ENCODE measurements around the gene ATAD3C. TPM values are rescaled to one million over a fixed set of nuclear protein-coding genes. Genes with fewer than 3 reads are reported as not detected.

Gene ATAD3C
- polyA plus RNA-seq, 1 donor (not counting 4 experiments of a cell fraction or from before 2014, with no cell fraction given) = 0.39 TPM

GRCh38 chr1:1423245-1423597, 26.3 kb upstream of the ATAD3C start:
- DNase-seq (ENCODE audit: low read depth, low spot score) = no peak
- Histone ChIP-seq H3K9me1 (ENCODE audit: control insufficient read depth, extremely low read depth, insufficient read depth, low read length) (no peaks in the 10 kb centered on the region), H3K79me2 (ENCODE audit: control insufficient read depth, insufficient read depth, low read length) (no peaks in the 10 kb centered on the region), H3K4me1 (ENCODE audit: control insufficient read depth, extremely low read depth, insufficient read depth, low read length) (peaks cover 30% of the 10 kb centered on the region), H3K4me2 (ENCODE audit: control insufficient read depth, extremely low read depth, insufficient read depth, low read depth, low read length) (no peak overlapping the region), H2AFZ (ENCODE audit: control insufficient read depth, low read length) (no peak overlapping the region), H3K4me3 (ENCODE audit: control insufficient read depth in 2 of 3, extremely low read depth in 1 of 3, insufficient read depth in 2 of 3, low read depth in 1 of 3, low read length in 3 of 3) (no peak overlapping the region), H3K36me3 (ENCODE audit: control insufficient read depth in 2 of 2, extremely low read depth in 1 of 2, insufficient read depth in 2 of 2, low read length in 2 of 2) (no peaks in the 10 kb centered on the region), H3K27ac (ENCODE audit: control insufficient read depth, insufficient read depth, low read length) (no peak overlapping the region), H3K9me3 (ENCODE audit: control insufficient read depth, low read depth, low read length) (no peaks in the 10 kb centered on the region), H4K20me1 (ENCODE audit: control insufficient read depth, extremely low read depth, insufficient read depth, low read length) (no peaks in the 10 kb centered on the region), H3K9ac (ENCODE audit: control insufficient read depth, extremely low read depth, insufficient read depth, low read length) (no peak overlapping the region), H3K27me3 (ENCODE audit: control insufficient read depth, extremely low read depth, insufficient read depth, low read length) (no peaks in the 10 kb centered on the region)
- no peak for FAIRE-seq
- dilution Hi-C loops (cut with MboI; ENCODE audit: extremely low pct_ligation_motif_present, low sequenced_read_pairs) = no loop called here
- no peak for TF ChIP-seq EZH2 (IDR thresholded peaks at IDR 0.05; ENCODE audit: low read length)
- TF ChIP-seq CTCF (optimal IDR thresholded peaks at IDR 0.05 in 1 of 3, IDR thresholded peaks at IDR 0.05 in 1 of 3, conservative IDR thresholded peaks at IDR 0.05 in 1 of 3; ENCODE audit: extremely low read depth in 1 of 3, insufficient read depth in 2 of 3, low read length in 3 of 3) = no peak

GRCh38 chr1:1424707-1425106, 24.8 kb upstream of the ATAD3C start:
- Histone ChIP-seq H3K36me3 (ENCODE audit: control insufficient read depth in 2 of 2, extremely low read depth in 1 of 2, insufficient read depth in 2 of 2, low read length in 2 of 2) (no peaks in the 10 kb centered on the region), H3K4me2 (ENCODE audit: control insufficient read depth, extremely low read depth, insufficient read depth, low read depth, low read length) (no peak overlapping the region), H3K4me3 (ENCODE audit: control insufficient read depth in 2 of 3, extremely low read depth in 1 of 3, insufficient read depth in 2 of 3, low read depth in 1 of 3, low read length in 3 of 3) (no peak overlapping the region), H3K79me2 (ENCODE audit: control insufficient read depth, insufficient read depth, low read length) (no peaks in the 10 kb centered on the region), H2AFZ (ENCODE audit: control insufficient read depth, low read length) (no peak overlapping the region), H4K20me1 (ENCODE audit: control insufficient read depth, extremely low read depth, insufficient read depth, low read length) (no peaks in the 10 kb centered on the region), H3K27me3 (ENCODE audit: control insufficient read depth, extremely low read depth, insufficient read depth, low read length) (no peaks in the 10 kb centered on the region), H3K9me1 (ENCODE audit: control insufficient read depth, extremely low read depth, insufficient read depth, low read length) (no peaks in the 10 kb centered on the region), H3K4me1 (ENCODE audit: control insufficient read depth, extremely low read depth, insufficient read depth, low read length) (peaks cover 27% of the 10 kb centered on the region), H3K9me3 (ENCODE audit: control insufficient read depth, low read depth, low read length) (no peaks in the 10 kb centered on the region), H3K9ac (ENCODE audit: control insufficient read depth, extremely low read depth, insufficient read depth, low read length) (no peak overlapping the region), H3K27ac (ENCODE audit: control insufficient read depth, insufficient read depth, low read length) (no peak overlapping the region)
- DNase-seq (ENCODE audit: low read depth, low spot score) (no peak), FAIRE-seq (no peak)
- dilution Hi-C loops (cut with MboI; ENCODE audit: extremely low pct_ligation_motif_present, low sequenced_read_pairs) = no loop called here
- TF ChIP-seq EZH2 (IDR thresholded peaks at IDR 0.05; ENCODE audit: low read length) = no peak
- no peak for TF ChIP-seq CTCF (optimal IDR thresholded peaks at IDR 0.05 in 1 of 3, IDR thresholded peaks at IDR 0.05 in 1 of 3, conservative IDR thresholded peaks at IDR 0.05 in 1 of 3; ENCODE audit: extremely low read depth in 1 of 3, insufficient read depth in 2 of 3, low read length in 3 of 3)
